MCF 10A (cell line): Measurements from ENCODE around the gene SLC9A6. TPM values are rescaled to one million over a fixed set of nuclear protein-coding genes. Genes with fewer than 3 reads are reported as not detected.

Experiments
- BruUV-seq: library from RNA; stranded (reverse); fragments of 400-500 nt; replicated peaks from 2 replicates; lab custom pipeline; 2021; lab: Mats Ljungman, UMichigan
- CTCF ChIA-PET: fragments of 300-600 bp; sonication (Branson Sonifier 250); formaldehyde crosslinking; extraction: SDS; loops from one replicate; lab custom pipeline; 2021; ENCODE audit warnings: antibody characterized with exemption, inconsistent platforms; lab: Yijun Ruan, JAX
- POLR2A ChIA-PET: fragments of 300-600, 350-650 bp; sonication (Branson Sonifier 250); formaldehyde crosslinking; extraction: SDS; loops from one replicate; lab custom pipeline; 2020; ENCODE audit warnings: antibody characterized with exemption, inconsistent platforms; lab: Yijun Ruan, JAX
- DNase-seq: peaks from one replicate; pipeline ENCODE4 v3.0.0-alpha.2; 2018; ENCODE audit not compliant: unreplicated experiment
- H3K27ac Mint-ChIP-seq: one replicate; pipeline ENCODE4 v1.8.0; 2022; ENCODE audit warnings: mild to moderate bottlenecking, low read depth, mixed read lengths; ENCODE audit not compliant: unreplicated experiment
- H3K27me3 Mint-ChIP-seq: one replicate; pipeline ENCODE4 v1.8.0; 2022; ENCODE audit warnings: mixed read lengths; ENCODE audit not compliant: insufficient read depth, unreplicated experiment
- H3K36me3 Mint-ChIP-seq: one replicate; pipeline ENCODE4 v1.8.0; 2022; ENCODE audit warnings: mild to moderate bottlenecking, moderate library complexity, mixed read lengths; ENCODE audit not compliant: insufficient read depth, unreplicated experiment
- H3K4me1 Mint-ChIP-seq: one replicate; pipeline ENCODE4 v1.8.0; 2022; ENCODE audit warnings: mixed read lengths; ENCODE audit not compliant: insufficient read depth, unreplicated experiment
- H3K4me3 Mint-ChIP-seq: one replicate; pipeline ENCODE4 v1.8.0; 2022; ENCODE audit warnings: mild to moderate bottlenecking, moderate library complexity, mixed read lengths; ENCODE audit not compliant: unreplicated experiment
- H3K9me3 Mint-ChIP-seq: one replicate; pipeline ENCODE4 v1.8.0; 2022; ENCODE audit warnings: mixed read lengths; ENCODE audit not compliant: unreplicated experiment
- intact Hi-C: fragments of 100-400 bp; cut with micrococcal nuclease; formaldehyde crosslinking; loops from 2 replicates; pipeline ENCODE4 v1.14.1; 2022
- total RNA-seq: library from RNA; stranded (reverse); gene quantifications from 2 replicates; pipeline ENCODE4 v1.2.3, GENCODE V29; 2022
- TF ChIP-seq, protein P1 (sequence below): fragments of 200-600 bp; IDR thresholded peaks from one replicate; pipeline ENCODE4 v1.8.0; 2022; ENCODE audit warnings: antibody characterized with exemption, mild to moderate bottlenecking; ENCODE audit not compliant: unreplicated experiment

SLC9A6 gene
- total RNA-seq, 1 experiment from 2014 or later, result 8.1 TPM

DNA sequence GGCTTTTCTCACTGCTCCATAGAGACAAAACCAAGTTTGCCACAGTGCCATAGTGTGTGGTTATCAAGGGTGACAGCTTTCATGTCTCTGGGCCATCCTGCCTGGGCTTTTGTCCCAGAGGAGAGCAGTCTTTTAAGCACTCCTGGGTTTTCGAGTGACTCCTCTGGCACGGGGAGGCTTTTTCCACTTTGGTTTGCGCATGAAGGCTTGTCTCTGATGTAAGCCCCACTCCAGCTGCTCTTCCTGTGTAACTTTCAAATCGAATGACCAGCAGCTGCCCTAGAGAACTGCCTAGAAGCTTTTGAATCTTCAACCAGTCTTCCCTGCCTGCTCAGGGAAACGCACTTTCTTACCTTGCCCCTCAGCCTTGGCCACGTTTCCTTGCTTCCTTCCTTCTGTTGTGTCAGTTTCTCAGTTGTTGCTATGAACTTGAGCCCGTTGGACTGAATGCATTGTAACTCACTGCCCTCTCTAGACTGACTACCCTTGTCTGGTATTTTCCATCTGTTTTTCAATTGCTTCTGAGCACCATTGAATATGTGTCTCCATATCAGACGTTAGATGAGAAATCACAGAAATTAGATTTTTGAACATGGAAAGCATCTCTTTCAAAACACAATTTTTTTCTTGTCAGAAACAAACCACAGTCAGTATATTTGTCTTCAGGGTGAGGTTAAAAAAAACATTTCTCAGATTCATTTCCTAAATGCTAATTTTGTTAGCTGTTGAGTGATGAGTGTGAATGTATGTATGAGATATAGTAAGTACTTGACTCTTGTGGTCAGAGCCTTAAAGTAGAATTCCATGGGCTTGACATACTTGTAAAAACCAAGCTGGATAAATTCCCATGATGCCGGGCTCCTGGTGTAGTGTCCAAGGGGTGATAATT, 45.3 kb downstream of the SLC9A6 start:
- no peak overlapping the region for H3K27ac Mint-ChIP-seq
- ChIA-PET POLR2A (no interaction called here), CTCF (interaction anchor here (0.7 to 7.6 kb wide), 14 partner anchors 7 to 670 kb away, joined by 3 to 109 read pairs (median 20); no protein-coding TSS in a partner anchor)
- no peak for DNase-seq
- peaks cover 54% of the 10 kb centered on the region for H3K27me3 Mint-ChIP-seq
- no peaks in the 10 kb centered on the region for H3K9me3 Mint-ChIP-seq
- intact Hi-C loops, result no loop called here
- no peak overlapping the region for H3K4me3 Mint-ChIP-seq
- no peaks in the 10 kb centered on the region for H3K36me3 Mint-ChIP-seq
- no peaks in the 10 kb centered on the region for H3K4me1 Mint-ChIP-seq
- no TSS peak for BruUV-seq
- TF ChIP-seq, protein P1, sequence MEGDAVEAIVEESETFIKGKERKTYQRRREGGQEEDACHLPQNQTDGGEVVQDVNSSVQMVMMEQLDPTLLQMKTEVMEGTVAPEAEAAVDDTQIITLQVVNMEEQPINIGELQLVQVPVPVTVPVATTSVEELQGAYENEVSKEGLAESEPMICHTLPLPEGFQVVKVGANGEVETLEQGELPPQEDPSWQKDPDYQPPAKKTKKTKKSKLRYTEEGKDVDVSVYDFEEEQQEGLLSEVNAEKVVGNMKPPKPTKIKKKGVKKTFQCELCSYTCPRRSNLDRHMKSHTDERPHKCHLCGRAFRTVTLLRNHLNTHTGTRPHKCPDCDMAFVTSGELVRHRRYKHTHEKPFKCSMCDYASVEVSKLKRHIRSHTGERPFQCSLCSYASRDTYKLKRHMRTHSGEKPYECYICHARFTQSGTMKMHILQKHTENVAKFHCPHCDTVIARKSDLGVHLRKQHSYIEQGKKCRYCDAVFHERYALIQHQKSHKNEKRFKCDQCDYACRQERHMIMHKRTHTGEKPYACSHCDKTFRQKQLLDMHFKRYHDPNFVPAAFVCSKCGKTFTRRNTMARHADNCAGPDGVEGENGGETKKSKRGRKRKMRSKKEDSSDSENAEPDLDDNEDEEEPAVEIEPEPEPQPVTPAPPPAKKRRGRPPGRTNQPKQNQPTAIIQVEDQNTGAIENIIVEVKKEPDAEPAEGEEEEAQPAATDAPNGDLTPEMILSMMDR, result no peak

DNA sequence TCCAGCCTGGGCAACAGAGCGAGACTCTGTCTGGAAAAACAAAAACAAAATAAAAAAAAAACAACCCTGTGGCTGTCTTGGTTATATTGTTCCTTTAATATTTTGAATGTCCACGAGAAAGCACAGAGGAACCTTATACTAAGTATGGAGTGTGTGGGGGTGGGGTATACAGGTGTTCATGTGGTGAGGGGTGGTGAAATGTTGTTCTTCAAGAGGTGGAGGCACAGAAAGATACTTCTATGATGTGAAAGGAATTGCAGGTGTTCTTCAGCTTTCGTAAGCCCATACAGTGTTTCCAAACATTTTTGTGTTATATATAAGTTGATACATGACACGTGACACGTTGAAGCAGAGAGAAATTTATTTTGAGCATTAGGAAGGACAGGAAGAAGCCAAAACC, 46.4 kb downstream of the SLC9A6 start:
- H3K36me3 Mint-ChIP-seq, result no peaks in the 10 kb centered on the region
- H3K27ac Mint-ChIP-seq, result no peak overlapping the region
- POLR2A ChIA-PET, result interaction anchor here (0.6 kb wide), 1 partner anchor 8 kb away, joined by 3 read pairs; no protein-coding TSS in a partner anchor
- no peak overlapping the region for H3K4me3 Mint-ChIP-seq
- TF ChIP-seq, protein P1, result no peak
- H3K27me3 Mint-ChIP-seq, result peaks cover 52% of the 10 kb centered on the region
- BruUV-seq, result no TSS peak
- no peaks in the 10 kb centered on the region for H3K4me1 Mint-ChIP-seq
- CTCF ChIA-PET, result interaction anchor here (0.7 to 7.6 kb wide), 6 partner anchors 115 to 237 kb away, joined by 3 to 109 read pairs (median 14); no protein-coding TSS in a partner anchor
- DNase-seq, result no peak
- no peaks in the 10 kb centered on the region for H3K9me3 Mint-ChIP-seq
- intact Hi-C loops, result no loop called here

DNA sequence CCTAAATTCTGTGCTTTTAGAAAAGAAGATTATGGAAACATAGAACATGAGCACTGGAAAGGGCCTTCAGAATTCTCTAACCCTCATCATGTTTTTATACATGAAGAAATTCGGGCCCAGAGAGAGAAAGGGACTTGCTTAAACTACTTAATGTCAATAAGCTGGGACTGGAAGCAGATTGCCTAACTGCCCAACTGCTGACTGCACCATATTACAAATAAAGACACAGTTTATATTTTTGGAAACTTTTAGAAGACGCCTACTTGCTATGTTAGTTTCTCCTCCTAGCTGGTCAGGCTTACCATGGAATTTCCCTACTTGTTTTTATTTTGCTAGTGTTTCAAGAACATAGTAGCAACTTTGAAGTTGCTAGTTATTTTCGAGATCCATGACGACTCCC, 47.1 kb downstream of the SLC9A6 start:
- POLR2A ChIA-PET, result no interaction called here
- Mint-ChIP-seq H3K36me3 (no peaks in the 10 kb centered on the region), H3K4me1 (no peaks in the 10 kb centered on the region), H3K4me3 (no peak overlapping the region), H3K9me3 (no peaks in the 10 kb centered on the region), H3K27ac (no peak overlapping the region), H3K27me3 (peaks cover 45% of the 10 kb centered on the region)
- BruUV-seq, result no TSS peak
- no peak for DNase-seq
- intact Hi-C loops, result no loop called here
- CTCF ChIA-PET, result interaction anchor here (0.6 to 1.4 kb wide), 2 partner anchors 19 to 233 kb away, joined by 3 read pairs; no protein-coding TSS in a partner anchor
- TF ChIP-seq, protein P1, result no peak

DNA sequence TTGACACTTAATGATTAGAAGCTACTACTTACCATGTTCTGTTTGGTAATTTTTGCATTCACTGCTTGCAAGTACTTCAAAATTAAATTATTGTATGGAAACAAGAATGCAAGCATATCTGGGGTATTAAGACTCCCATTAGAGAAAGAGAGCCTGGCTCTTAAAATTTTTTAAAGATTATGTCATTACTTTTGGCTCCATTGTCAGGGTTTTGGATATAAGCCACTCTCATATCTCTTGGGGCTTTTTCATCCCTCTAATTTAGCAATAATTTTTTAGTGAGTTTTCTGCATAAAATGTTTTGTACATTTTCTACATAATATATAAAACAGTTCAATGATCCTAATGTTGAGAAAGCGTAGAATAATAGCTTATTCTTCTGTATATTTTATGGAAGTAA, 49.4 kb downstream of the SLC9A6 start:
- TF ChIP-seq, protein P1, result no peak
- Mint-ChIP-seq H3K4me3 (no peak overlapping the region), H3K27ac (no peak overlapping the region), H3K9me3 (no peaks in the 10 kb centered on the region), H3K27me3 (peaks cover 27% of the 10 kb centered on the region), H3K36me3 (peaks cover under 1% of the 10 kb centered on the region), H3K4me1 (no peaks in the 10 kb centered on the region)
- BruUV-seq, result no TSS peak
- intact Hi-C loops, result no loop called here
- no peak for DNase-seq
- CTCF ChIA-PET, result interaction anchor here (0.5 to 2.8 kb wide), 5 partner anchors 128 to 655 kb away, joined by 3 to 16 read pairs (median 3); no protein-coding TSS in a partner anchor
- POLR2A ChIA-PET, result no interaction called here
